NCI-H1930 (cell line): ENCODE results near the gene NINL.

Source experiments
- DNase-seq, 2 experiments: peaks; one replicate each; lab custom pipeline; 2025; lab: John Stamatoyannopoulos, UW

NINL gene

GRCh38 chr20:25464501-25465242, 120.7 kb downstream of the NINL start:
- DNase-seq: no peak

GRCh38 chr20:25461786-25462545, 123.4 kb downstream of the NINL start:
- DNase-seq: no peak

DNA sequence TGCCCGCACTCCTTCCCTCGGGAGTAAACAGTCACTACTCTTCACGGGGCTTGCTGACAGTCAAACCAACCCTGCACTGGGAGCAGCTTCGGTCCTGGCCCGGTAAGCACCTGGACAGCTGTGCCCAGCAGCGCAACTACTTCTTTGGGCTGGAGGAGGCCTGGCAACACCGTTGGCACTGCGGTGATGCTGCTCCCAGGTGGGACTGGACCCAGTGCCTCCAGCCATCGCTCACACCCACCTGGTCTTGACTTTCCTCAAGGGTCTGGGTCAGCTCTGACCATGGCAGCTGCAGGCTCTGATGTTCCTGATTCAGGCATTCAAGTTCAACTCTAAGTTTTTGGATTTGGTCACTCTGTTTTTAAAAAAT, 124.1 kb downstream of the NINL start:
- DNase-seq: no peak

DNA sequence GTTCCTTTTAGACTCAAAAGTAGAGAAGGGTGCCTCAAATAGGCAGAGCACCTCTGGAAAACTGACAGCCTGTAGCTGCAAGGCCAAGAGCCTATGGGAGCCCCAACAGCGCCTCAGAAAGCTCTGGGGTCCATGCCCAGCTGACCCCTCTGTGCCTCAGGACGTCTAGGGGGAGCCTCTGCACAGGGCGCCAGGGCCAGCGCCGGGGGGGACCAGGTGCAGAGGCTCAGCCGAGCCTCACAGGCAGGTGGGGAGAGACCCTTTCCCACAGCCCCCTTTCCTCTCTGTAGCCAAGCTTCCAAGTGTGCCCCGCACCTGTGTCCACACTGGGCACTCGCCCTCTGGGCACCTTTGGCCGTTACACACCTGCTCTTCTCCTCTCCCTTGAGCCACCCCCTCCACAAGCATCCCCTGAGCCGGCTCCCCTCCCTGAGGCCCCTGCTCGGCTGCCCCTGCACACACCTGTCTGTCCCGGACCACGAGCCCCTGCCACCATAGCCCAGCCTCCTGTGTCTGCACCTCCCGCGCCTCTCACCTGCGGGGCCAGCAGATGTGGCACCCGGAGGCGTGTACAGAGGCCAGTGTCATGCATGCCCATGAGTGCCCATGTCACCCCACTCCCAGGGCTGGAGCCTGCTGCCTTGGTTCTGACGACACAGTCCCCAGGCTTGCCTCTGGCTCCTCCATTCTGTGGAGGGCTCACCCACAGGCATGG, 124.6 kb downstream of the NINL start:
- DNase-seq: no peak

GRCh38 chr20:25459916-25460535, 125.3 kb downstream of the NINL start:
- no peak for DNase-seq

- DNase-seq: no peak
Observed at GRCh38 chr20:25459111-25459830, 126.1 kb downstream of the NINL start.

DNA sequence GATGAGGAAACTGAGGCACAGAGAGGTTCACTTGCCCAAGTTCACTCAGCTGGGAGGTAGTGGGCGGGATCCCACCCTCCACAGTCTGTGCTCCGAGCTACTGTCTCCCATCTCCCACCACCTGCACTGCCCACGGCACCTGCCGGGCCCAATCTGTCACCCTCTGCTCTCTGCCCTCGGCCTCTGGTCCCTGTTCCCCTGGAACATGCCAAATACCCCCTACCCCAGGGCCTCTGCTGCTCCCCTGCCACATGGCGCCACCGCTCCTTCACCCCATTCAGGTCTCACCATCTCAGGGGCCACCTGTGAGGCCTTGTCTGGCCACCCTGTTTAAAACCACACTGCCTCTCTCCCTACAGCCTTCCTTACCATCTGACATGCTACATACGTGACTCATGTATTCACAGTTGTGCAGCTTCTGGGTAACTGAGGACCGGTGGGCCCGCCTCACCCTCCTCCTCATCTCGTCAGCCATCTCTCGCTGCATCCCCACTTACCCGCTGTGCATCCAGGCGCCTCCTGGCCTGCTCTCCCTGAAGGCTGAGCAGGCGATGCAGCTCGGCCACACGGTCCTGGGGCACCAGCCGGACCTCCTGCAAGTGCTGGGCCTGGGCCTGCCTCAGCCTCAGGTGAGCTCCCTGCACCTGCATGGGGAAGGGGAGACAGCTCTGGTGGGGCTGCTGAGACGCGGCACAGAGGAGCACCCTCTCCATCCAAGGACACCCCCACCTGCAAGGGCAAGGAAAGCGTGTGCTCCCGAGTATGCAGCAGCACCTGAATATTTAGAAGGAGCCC, 127.2 kb downstream of the NINL start:
- DNase-seq: no peak

- no peak for DNase-seq
Observed at GRCh38 chr20:25454153-25454900, 131.0 kb downstream of the NINL start.

- DNase-seq: no peak
Observed at GRCh38 chr20:25453035-25453810, 132.1 kb downstream of the NINL start.

GRCh38 chr20:25452333-25452732, 133.0 kb downstream of the NINL start:
- DNase-seq: no peak

DNA sequence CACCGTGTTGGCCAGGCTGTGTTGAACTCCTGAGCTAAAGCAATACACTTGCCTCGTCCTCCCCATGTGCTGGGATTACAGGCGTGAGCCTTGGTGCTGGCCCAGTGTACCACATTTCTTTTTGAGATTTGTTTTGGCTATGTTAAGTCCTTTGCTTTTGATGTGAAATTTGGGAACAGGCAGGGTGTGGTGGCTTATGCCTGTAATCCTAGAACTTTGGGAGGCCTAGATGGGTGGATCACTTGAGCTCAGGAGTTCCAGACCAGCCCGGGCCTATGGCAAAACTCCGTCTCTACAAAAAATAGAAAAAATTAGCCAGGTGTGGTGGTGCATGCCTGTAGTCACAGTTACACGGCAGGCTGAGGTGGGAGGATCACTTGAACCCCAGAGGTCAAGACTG, 137.7 kb downstream of the NINL start:
- DNase-seq: no peak

- DNase-seq: no peak
Observed at GRCh38 chr20:25444556-25444955, 140.8 kb downstream of the NINL start.

DNA sequence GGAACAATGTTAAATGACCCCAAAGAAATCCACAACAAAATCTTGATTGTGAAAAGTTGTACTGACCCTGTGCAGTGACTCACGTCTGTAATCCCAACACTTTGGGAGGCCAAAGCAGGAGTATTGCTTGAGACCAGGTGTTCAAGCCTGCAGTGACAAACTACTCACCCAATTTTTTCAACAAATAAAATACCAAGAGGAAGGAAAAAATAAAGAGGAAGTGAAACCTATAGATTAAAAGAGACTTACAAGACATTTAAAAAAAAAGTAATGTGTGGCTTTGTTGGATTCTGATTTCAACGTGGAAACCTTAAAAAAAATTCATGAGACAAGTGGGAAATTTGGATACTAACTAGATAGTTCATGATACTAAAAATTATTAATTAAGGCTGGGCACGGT, 146.0 kb downstream of the NINL start:
- DNase-seq: no peak

GRCh38 chr20:25437153-25437581, 148.2 kb downstream of the NINL start:
- DNase-seq: no peak

GRCh38 chr20:25424536-25424935, 160.8 kb downstream of the NINL start:
- no peak for DNase-seq

GRCh38 chr20:25422032-25422431, 163.3 kb downstream of the NINL start:
- DNase-seq: no peak

DNA sequence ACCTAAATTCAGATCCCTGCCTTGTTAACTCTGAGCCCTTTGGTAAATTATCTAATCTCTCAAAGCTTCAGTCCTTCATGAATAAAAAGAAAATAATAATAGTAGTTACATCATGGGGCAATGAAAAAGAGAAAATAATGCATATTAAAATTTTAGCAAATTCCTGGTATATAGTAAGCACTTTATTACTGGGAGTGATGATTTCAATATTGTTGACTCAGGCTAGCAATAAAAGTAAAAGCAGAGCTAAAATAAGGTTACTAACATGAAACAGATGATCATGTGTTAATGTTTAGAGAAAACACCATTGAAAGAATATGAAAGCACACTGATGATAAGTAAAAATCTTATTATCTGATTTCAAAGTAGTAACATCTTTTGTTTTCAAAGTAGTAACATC, 164.2 kb downstream of the NINL start:
- no peak for DNase-seq

- DNase-seq: no peak
Observed at GRCh38 chr20:25418776-25419175, 166.6 kb downstream of the NINL start.

DNA sequence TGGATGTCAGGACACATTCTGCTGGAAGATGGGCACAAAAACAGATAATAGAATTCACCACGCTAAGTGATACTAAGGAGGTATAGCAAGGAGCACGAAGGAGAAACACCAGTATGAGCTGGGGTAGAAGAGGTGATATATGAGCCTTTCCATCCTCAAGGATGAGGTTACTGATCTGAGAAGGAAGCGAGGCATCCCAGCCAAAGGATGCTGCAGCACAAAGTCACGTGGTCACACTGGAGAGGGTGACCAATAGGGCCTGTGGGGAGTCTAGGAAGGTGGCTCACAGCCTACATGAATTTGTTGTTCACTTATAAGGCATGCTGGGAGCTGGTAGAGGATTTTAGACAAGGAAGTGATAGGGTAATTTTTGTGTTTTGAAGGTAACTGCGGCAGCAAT, 176.4 kb downstream of the NINL start:
- no peak for DNase-seq

GRCh38 chr20:25408170-25408547, 177.2 kb downstream of the NINL start:
- no peak for DNase-seq
